ENCODE measurements around the gene LITAF.
"Not testable (repeated sequence)": the region's sequence is repeated elsewhere in the genome, so short reads cannot be mapped to it uniquely, and the experiment has no call there.

LITAF gene

DNA sequence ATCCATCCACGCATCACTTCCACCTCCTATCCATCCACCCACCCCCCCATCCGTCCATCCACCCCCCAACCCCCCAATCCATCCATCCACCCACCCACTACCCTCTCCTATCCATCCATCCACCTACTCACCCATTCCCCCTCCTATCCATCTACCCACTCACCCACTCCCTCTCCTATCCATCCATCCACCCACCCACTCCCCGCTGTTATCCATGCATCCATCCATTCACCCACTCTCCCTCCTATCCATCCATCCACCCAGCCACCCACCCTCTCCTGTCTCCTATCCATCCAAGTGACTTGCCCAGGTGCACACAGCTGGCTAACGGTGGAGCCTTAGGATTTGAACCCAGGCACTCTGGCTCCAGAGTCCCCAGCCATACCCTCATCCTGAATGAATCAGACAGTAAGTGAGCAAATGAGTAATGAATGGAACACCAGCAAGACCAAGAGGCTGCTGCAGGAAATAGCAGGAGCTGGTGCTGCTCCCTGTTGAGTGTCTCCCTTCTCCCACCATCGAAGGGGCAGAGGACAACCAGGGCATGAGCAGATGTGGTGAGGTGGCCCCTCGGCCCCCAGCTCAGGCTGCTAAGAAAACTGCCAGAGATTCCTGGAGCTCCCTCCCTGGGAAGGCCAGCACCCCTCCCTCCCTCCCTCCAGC lies 62.5 kb downstream of the LITAF start:
- DNase-seq (ENCODE audit: low read depth in 2 of 3, low spot score in 2 of 3) = no peak

DNA sequence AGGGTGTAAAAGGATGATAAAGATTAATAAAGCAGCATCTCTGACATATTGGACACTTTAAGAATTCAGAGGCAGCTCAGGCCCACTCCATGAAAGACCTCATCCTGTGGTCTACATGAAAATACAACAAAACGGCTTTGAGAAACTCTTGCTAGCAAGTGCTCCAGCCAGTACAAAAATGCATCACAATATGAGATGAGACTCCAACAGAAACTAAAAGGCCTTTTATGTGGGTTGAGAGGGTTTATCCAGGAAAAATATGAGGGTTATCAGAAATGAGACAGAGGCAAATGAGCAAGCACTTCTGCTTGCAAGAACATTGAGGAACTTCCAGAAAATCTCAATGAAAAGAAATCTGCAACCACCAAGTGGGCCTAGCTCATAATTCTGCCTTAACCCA lies 65.7 kb downstream of the LITAF start:
- no peak for DNase-seq (ENCODE audit: low read depth in 2 of 3, low spot score in 2 of 3)

DNA sequence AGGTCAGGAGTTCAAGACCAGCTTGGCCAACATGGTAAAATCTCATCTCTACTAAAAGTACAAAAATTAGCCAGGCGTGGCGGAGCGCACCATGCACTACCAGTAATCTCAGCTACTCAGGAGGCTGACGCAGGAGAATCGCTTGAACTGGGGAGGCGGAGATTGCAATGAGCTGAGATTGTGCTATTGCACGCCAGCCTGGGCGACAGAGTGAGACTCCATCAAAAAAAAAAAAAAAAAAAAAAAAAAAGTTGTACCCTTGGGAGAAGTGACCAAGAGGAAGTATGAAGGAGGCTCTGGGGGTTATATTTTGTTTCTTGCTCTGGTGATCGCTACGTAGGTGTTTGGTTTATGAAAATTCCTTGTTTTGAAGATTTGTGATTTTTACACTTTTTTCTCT lies 66.3 kb downstream of the LITAF start:
- no peak for DNase-seq (ENCODE audit: low read depth in 2 of 3, low spot score in 2 of 3)

DNA sequence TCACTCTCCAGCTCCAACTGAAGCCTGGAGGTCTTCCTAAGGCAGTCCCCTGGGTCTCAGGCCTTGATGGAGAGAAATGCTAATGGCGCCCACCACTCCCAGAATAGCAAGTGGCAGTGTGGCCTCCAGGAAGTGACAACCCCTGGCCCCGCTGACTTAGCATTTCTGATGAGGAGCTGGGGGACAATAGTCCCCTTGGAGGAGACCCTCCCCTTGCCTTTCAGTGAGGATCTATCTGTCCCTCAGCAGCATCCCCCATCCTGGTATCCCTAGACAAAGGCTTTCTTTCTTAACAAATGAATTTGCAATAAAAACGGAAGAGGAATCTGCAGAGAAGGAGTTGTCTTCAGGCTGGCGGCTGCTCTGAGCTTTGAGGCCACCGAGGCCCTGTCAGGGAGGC lies 68.8 kb downstream of the LITAF start:
- no peak for DNase-seq (ENCODE audit: low read depth in 2 of 3, low spot score in 2 of 3)

DNA sequence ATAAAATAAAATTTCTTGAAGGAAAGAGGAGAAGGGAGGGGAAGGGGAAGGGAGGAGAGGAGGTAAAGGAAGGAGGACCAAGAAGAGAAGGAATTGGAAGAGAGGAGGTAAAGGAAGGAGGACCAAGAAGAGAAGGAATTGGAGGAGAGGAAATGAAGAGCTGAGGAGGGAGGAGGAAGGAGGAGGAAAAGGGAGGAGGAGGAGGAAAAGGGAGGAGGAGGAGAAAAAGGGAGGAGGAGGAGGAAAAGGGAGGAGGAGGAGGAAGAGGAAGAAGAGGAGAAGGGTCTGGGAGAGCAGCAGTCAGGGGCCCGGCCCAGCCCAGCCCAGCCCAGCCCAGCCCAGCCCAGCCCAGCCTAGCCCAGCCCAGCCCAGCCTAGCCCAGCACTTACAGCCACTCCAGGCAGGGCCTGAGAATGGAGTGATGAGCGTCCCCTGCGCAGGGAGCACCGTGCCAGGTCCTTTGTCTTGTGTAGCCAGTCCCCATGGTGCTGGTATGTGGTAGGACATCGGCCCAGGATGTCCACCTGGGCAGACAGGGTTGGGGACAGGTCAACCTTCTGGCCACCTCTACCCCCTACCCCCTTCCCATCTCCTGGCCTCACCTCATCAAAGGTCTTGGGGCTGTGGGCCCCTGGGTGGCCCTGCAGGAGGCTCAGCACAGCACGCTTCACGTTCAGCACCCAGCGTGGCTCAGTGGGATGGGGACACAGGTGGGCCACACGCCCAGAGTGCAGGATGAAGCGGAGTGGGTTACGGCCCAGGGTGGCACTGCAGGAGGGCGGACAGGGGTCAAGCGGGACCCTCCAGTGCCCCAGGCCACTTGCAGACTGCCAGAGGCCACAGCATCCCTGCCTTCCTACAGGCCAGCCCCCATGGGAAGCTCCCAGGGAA lies 70.9 kb downstream of the LITAF start:
- no peak for DNase-seq (ENCODE audit: low read depth in 2 of 3, low spot score in 2 of 3)

DNA sequence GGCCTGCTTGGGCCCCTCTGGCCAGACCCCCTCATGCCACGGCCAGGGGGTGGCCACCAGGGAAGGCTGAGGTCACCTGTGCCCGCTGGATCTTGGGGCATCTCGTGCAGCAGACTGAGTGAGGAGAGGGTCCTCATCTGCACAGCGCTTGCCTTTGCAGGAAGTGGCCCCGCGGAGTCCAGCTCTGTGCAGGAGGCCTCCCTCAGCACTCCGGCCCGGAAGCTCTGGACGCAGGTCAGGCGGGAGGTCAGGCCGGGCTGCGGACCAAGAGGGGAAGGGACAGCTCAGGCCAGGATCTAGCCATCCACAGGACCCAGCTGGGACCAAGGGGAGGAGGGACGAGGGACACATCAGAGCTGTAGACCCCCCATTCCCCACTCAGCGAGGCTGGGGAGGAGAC lies 72.4 kb downstream of the LITAF start:
- no peak for DNase-seq (ENCODE audit: low read depth in 2 of 3, low spot score in 2 of 3)

DNA sequence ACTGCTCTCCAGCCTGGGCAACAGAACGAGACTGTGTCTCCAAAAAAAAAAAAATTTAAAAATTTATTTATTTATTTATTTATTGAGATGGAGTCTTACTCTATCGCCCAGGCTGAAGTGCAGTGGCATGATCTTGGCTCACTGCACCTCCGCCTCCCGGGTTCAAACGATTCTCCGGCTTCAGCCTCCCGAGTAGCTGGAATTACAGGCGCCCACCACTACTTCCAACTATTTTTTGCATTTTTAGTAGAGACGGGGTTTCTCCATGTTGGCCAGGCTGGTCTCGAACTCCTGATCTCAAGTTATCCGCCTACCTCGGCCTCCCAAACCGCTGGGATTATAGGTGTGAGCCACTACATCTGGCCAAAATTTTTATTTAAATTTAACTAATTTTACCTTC lies 73.4 kb downstream of the LITAF start:
- DNase-seq (ENCODE audit: low read depth in 2 of 3, low spot score in 2 of 3) = not testable (repeated sequence)

DNA sequence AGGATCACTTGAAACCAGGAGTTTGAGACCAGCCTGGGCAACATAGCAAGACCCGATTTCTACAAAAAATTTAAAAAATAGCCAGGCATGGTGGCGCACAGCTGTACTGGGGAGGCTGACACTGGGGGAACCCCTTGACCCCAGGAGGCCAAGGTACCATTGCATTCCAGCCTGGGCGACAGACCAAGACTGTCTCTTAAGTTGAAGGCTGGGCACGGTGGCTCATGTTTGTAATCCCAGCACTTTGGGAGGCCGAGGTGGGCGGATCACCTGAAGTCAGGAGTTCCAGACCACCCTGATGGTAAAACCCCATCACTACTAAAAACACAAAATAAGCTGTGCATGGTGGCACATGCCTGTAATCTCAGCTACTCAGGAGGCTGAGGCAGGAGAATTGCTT lies 74.9 kb downstream of the LITAF start:
- no peak for DNase-seq (ENCODE audit: low read depth in 2 of 3, low spot score in 2 of 3)

DNA sequence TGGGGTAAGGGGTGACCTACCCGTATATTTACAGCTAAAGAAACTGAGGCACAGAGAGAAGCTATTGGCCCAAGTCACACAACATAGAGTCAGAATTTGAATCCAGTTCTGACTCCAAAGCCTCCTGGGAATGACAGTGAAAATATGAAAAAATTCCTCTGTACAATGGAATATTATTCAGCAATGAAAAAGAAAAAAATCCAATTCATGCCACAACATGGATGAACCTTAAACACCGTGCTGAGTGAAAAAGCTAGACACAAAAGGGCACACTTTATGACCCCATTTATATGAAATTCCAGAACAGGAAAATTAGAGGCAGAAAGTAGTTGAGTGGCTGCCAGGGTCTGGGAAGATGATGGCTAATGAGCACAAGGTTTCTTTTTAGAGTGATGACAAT lies 75.4 kb downstream of the LITAF start:
- no peak for DNase-seq (ENCODE audit: low read depth in 2 of 3, low spot score in 2 of 3)

DNA sequence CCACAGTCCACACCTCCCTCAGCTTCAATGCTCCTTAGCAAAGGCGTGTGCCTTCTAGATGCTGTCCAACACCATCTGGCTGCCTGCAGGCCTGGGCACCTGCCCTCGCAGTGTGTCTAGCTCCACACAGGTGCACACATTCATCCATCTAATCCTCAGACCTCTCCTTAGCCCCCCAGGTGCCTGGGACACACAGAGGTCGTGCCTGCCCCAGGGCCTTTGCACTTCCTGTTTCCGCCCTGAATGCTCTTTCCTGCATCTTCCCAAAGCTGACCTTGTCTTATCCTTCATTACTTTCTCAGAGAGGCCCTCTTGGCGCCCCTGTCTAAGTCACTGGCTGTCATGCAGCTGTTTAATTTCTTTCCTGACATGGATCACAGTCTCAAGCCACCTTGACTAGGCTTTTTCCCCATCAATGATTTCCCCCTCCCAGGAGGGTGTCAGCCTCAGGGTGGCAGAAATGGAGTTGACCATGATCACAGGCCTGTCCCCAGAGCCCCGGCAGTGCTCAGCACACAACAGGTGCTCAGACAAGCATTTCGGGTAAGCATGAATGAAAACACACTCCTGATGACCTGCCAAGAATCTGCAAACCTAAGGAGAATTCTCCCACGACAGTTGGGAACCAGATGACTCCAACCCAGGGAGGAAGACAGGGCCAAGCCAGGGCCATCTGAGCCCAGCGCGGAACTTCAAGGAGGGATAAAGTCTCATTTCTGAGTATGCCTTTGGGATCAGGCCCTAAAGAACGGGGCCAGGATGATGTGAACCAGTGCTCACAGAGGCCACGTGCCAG lies 76.3 kb downstream of the LITAF start:
- DNase-seq (ENCODE audit: low read depth in 2 of 3, low spot score in 2 of 3) = no peak

DNA sequence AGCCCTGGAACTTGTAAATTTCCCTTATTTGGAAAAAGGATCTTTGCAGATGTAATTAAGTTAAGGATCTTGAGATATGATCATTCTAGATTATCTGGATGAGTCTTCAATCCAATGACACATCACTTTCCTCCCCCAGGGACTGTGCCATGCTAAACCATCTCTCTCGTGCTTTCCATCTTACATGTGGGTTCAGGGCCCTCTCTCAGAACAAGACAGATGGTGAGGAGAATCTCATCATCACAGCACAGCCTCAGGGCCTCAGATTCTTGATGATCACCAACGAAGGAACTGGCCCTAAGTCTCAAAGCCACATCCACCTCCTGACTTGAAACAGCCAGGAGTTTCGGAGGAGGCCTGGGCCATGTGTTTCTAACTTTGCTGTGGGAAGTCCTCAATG lies 78.7 kb downstream of the LITAF start:
- no peak for DNase-seq (ENCODE audit: low read depth in 2 of 3, low spot score in 2 of 3)

DNA sequence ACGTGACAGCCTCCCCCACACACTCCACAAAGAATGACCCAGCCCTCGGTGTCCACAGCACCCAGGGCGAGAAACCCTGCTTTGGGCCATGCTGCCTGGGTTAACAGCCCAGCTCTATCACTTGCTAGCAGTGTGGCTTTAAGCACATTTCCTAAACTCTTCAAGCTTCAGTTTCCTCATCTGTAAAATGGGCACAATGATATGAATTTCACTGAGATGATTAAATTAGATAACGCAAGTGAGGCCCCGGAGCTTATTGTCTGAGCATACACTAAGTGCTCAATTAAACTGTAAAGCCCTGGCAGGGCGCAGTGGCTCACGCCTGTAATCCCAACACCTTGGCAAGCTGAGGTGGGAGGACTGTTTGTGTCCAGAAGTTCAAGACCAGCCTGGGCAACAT lies 79.4 kb downstream of the LITAF start:
- DNase-seq (ENCODE audit: low read depth in 2 of 3, low spot score in 2 of 3) = no peak

DNA sequence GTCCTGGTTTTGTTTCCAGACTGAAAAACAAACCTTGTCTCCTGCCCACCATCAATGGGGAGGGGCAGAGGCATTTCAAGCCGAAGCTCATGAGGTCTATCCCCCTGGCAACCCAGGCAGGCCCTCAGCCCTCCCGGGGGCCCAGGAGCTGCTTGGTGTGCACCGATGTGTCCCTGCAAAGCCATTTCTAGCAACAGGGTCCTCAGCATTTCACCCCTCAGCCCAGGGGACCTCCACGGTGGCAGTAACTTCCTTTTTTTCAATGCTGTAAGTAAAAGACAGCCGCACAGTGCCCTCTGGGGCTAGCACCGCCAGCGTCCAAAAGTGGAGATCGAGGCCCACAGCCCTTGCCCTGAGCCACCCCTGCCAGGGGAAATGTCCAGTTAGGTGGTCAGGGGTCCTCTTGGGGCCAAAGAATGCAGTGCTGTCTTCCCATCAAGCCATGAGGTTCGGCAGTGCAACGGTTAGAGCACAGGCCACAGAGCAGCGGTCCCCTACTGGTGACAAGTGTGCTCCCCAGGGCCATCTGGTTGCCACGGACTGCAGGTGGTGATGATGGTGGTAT lies 79.9 kb downstream of the LITAF start:
- no peak for DNase-seq (ENCODE audit: low read depth in 2 of 3, low spot score in 2 of 3)

DNA sequence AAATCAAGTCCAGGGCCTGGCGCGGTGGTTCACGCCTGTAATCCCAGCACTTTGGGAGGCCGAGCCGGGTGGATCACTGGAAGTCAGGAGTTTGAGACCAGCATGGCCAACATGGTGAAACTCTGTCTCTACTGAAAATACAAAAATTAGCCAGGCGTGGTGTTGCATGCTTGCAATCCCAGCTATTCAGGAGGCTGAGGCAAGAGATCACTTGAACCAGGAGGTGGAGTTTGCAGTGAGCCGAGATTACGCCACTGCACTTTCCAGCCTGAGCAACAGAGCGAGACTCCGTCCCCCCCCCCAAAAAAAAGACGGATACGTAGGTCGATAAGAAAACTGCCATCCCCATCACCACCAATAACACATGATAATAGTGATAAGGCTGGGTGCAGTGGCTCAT lies 82.5 kb downstream of the LITAF start:
- DNase-seq (ENCODE audit: low read depth in 2 of 3, low spot score in 2 of 3) = not testable (repeated sequence)

DNA sequence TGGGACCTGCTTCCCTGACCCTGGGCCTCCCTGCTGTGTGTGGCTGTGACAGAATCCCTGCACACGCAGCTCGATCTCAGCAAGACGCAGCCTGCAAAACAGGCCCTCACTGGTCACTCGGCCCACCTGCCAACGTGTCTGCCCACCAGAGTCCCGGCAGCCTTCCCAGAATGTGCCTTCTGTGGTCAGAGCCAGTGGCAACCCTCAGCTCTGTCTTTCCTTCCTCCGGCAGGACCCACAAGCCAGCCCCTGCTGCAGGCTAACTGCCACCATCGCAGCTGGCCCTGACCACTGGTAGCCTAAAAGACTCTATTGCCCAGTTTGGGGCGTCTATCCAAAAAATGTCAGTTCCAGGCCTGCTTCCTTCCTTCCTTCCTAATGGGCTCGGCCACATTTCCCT lies 83.2 kb downstream of the LITAF start:
- DNase-seq (ENCODE audit: low read depth in 2 of 3, low spot score in 2 of 3) = no peak

DNA sequence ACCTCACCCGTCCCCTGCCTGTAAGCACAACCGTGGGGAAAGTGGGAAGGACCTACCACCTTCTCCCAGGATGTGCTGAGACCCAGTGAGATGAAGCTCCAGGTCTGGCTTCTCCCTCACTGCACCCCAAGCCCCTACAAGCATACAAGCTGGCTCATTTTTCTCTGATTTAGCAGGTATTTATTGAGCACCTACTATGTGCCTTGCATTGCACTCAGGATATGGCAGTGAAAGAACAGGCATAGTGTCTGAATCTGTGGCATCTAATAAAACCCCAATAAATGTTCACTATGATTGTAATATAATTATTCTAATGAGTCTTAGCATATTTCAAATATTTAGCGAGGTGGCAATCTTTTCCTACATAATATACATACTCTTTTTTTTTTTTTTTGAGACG lies 84.5 kb downstream of the LITAF start:
- no peak for DNase-seq (ENCODE audit: low read depth in 2 of 3, low spot score in 2 of 3)

DNA sequence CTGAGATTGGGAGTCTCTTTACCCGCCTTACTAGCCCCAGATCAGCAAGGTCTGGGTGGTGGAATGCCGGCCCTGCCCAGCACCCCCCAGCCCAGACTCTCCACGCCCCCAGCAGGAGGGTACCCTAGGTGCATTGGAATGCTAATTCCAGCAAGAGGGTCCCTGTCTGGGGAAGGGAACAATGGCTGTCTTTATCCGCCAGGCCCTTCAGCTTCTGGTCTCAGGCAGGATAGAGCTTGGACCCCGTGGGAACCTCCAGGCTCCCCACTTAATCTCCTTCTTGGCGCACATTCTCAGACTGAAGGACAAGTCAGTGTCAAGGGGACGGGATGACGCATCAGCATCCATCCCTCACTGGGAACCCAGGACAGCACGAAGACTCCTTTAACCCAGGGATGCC lies 85.1 kb downstream of the LITAF start:
- no peak for DNase-seq (ENCODE audit: low read depth in 2 of 3, low spot score in 2 of 3)

DNA sequence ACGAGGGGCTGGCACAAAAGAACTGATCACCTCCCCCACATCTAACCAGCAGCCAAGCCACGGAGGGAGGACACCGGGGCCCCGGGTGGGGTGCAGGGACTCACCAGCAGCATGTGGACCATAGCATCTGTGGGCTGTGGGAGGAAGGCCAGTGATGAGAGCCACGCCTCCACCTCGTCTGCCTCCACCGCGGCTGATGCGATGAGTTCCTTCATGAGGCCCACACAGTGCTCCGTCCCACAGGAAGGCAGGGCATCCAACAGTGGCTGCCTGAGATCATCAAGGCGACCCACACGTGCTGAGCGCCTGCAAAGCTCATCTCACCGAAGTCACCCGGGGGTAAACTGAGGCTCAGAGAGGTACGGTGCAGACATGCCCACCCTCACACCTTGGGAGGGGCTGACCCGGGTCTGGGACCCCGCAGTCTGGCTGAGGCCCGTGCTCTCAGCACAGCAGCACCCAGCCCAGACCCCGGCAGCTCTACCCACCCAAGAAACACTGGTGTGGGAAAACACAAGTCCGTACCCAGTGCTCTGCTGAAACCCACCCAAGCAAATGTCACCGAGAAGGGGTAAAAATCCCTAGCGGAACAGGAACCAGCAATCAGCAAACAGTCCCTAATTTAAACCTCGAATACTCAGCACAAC lies 85.9 kb downstream of the LITAF start:
- no peak for DNase-seq (ENCODE audit: low read depth in 2 of 3, low spot score in 2 of 3)

DNA sequence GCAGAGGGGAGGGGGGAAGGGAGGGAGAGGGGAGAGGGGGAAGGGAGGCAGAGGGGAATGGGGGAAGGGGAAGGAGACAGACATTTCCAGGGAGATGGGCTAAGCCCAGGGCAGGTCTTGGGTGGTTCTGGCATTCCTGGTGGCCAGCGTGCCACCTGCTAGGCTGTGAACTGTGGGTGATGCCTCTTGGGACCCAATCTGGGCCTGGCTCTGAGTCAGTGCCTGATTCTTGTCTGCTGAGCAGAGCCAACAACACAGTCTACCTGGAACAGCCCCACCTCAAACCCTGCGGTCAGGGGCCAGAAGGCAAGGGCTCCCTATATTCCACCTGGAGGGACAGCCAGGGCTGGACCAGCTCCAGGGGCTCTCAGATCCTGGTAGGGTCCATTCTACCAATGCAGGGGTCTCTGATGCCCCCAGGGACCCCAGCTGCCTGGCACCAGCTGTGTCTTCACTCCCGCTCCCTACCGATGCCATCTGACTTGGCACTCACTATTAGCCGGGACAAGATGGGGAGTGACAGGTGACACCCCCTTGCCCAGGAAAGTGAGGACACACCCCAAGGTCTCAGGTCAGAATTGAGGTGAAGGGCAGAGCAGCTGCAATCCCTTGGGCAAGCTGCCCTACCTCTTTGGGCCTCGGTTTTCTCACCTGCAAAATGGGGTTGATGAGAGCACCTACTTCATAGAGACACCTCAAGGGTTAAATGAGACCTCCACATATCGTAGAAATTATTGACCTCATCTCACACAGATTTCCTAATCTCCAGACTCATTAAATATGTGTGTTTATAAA lies 87.2 kb downstream of the LITAF start:
- DNase-seq (ENCODE audit: low read depth in 2 of 3, low spot score in 2 of 3) = no peak

DNA sequence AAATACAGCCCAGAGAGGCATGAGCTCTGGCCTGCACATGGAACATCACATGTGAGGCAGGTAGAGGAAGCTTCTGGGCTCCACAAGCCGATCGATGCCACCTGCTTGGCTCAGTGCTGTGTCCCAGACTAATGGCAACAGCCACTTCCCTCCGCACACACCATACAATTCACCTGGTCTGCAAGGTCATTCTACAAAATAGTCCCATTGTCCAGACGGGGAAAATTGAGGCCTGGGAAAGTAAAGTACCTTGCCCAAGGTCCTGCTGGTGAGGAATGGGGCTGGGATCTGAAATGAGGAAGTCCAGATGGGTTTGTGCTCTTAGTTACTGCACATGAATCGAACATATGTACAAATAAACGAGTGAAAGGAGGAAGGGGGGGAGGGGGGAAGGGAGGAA lies 88.0 kb downstream of the LITAF start:
- no peak for DNase-seq (ENCODE audit: low read depth in 2 of 3, low spot score in 2 of 3)

Measured in activated CD8-positive, alpha-beta memory T cell treated with anti-CD3 and anti-CD28 coated beads for 48 hours (primary cell).